Endothelial cell of umbilical vein (primary cell): ENCODE results near the gene DPP7. TPM values are rescaled to one million over a fixed set of nuclear protein-coding genes. Genes with fewer than 3 reads are reported as not detected.

Experiments
- BruUV-seq: library from RNA; stranded (reverse); fragments of 400-500 nt; replicated peaks from 2 replicates; lab custom pipeline; 2021; lab: Mats Ljungman, UMichigan
- CTCF ChIA-PET: fragments of 300-600, 350-600 bp; sonication (Branson Sonifier 250); formaldehyde crosslinking; loops from one replicate; lab custom pipeline; 2021; ENCODE audit warnings: antibody characterized with exemption, inconsistent platforms; lab: Charles Lee
- POLR2A ChIA-PET: fragments of 300-600, 350-600 bp; sonication (Branson Sonifier 250); formaldehyde crosslinking; loops from one replicate; lab custom pipeline; 2021; ENCODE audit warnings: antibody characterized with exemption, inconsistent platforms; lab: Charles Lee
- DNase-seq: peaks from one replicate; pipeline ENCODE4 v3.0.0-alpha.2; 2011; ENCODE audit warnings: low read depth, low spot score
- FAIRE-seq: peaks from 2 replicates; lab custom pipeline; 2011; peaks lifted over from hg19 to GRCh38; lab: Jason Lieb, UNC
- H2AFZ ChIP-seq: 2 replicates; pipeline ENCODE4 v1.6.0; 2012; ENCODE audit warnings: low read depth, low read length, control low read depth, inconsistent platforms
- H3K27ac ChIP-seq: 2 replicates; pipeline ENCODE4 v1.5.1; 2011; ENCODE audit warnings: low read depth, mild to moderate bottlenecking, control low read depth, low read length, moderate library complexity; ENCODE audit not compliant: insufficient read depth
- H3K27me3 ChIP-seq, 2 experiments: 2 replicates each; pipeline versions ENCODE4 v1.6.0 to v1.6.1; 2011; ENCODE audit warnings: low read length in 2 of 2, mixed read lengths in 1 of 2; ENCODE audit not compliant: control insufficient read depth in 2 of 2, insufficient read depth in 2 of 2
- H3K36me3 ChIP-seq, 2 experiments: 2 replicates in 1 of 2; 3 replicates in 1 of 2; pipeline ENCODE4 v1.5.1; 2011; ENCODE audit warnings: low read length in 2 of 2, mild to moderate bottlenecking in 1 of 2, moderate library complexity in 1 of 2; ENCODE audit not compliant: control insufficient read depth in 2 of 2, insufficient read depth in 2 of 2; ENCODE audit errors: extremely low read depth in 1 of 2
- H3K4me1 ChIP-seq: 3 replicates; pipeline ENCODE4 v1.5.1; 2011; ENCODE audit warnings: mild to moderate bottlenecking, low read length; ENCODE audit not compliant: control insufficient read depth, insufficient read depth; ENCODE audit errors: extremely low read depth
- H3K4me2 ChIP-seq: 2 replicates; pipeline ENCODE4 v1.6.1; 2011; ENCODE audit warnings: low read length, control low read depth, mixed read lengths; ENCODE audit not compliant: insufficient read depth
- H3K4me3 ChIP-seq, 3 experiments: fragments of 200-600 bp in 1 of 3; sonication (generic), shearing (Covaris generic) in 1 of 3; replicated peaks in 1 of 3; 2 replicates each; pipeline ENCODE4 v1.5.1; 2011 to 2016; ENCODE audit warnings: control low read depth in 3 of 3, low read length in 3 of 3, mild to moderate bottlenecking in 2 of 3, inconsistent platforms in 1 of 3, low read depth in 1 of 3, moderate library complexity in 1 of 3; ENCODE audit not compliant: insufficient read depth in 1 of 3
- H3K79me2 ChIP-seq: 2 replicates; pipeline ENCODE4 v1.6.0; 2012; ENCODE audit warnings: low read length, inconsistent platforms; ENCODE audit not compliant: control insufficient read depth, insufficient read depth
- H3K9ac ChIP-seq: replicated peaks from 2 replicates; pipeline ENCODE3; 2011; ENCODE audit warnings: low read length, control low read depth; ENCODE audit not compliant: insufficient read depth; ENCODE audit errors: extremely low read depth
- H3K9me1 ChIP-seq: replicated peaks from 3 replicates; pipeline ENCODE4 v1.6.0; 2011; ENCODE audit warnings: mild to moderate bottlenecking, low read length; ENCODE audit not compliant: control insufficient read depth, insufficient read depth; ENCODE audit errors: extremely low read depth
- H3K9me3 ChIP-seq: replicated peaks from 2 replicates; pipeline ENCODE4 v1.5.1; 2012; ENCODE audit warnings: low read length, inconsistent platforms; ENCODE audit not compliant: control insufficient read depth, insufficient read depth
- H4K20me1 ChIP-seq: replicated peaks from 2 replicates; pipeline ENCODE3; 2011; ENCODE audit warnings: mild to moderate bottlenecking, low read length; ENCODE audit not compliant: control insufficient read depth, insufficient read depth; ENCODE audit errors: extremely low read depth
- FOS ChIP-seq: IDR thresholded peaks from 2 replicates; pipeline ENCODE4 v1.6.1; 2011; ENCODE audit warnings: mild to moderate bottlenecking, low read length, moderate library complexity, borderline replicate concordance; ENCODE audit not compliant: insufficient read depth
- GATA2 ChIP-seq: IDR thresholded peaks from 2 replicates; pipeline ENCODE4 v1.7.0; 2011; ENCODE audit warnings: low read depth, mild to moderate bottlenecking, moderate library complexity, mixed read lengths, low read length; ENCODE audit not compliant: insufficient read length, insufficient read depth
- MYC ChIP-seq: IDR thresholded peaks from one replicate; pipeline ENCODE4 v1.6.1; 2011; ENCODE audit warnings: mild to moderate bottlenecking, low read depth, low read length
- POLR2A ChIP-seq: IDR thresholded peaks from 2 replicates; pipeline ENCODE4 v1.6.1; 2012; ENCODE audit warnings: low read depth, mild to moderate bottlenecking, control low read depth, low read length
- POLR2AphosphoS5 ChIP-seq: IDR thresholded peaks from 2 replicates; pipeline ENCODE4 v1.6.1; 2012; ENCODE audit warnings: low read depth, mild to moderate bottlenecking, control low read depth, low read length, moderate library complexity; ENCODE audit not compliant: insufficient read depth
- dilution Hi-C: fragments of 300-500 bp; cut with MboI; formaldehyde crosslinking; loops from one replicate; pipeline ENCODE4 v1.15.0; 2019; ENCODE audit warnings: low sequenced_read_pairs; ENCODE audit not compliant: extremely low pct_ligation_motif_present
- intact Hi-C: fragments of 100-400 bp; cut with micrococcal nuclease; formaldehyde crosslinking; loops from one replicate; pipeline ENCODE4 v1.10.0; 2022
- polyA plus RNA-seq, 4 experiments: library from polyadenylated mRNA; depleted of rRNA in 3 of 4; stranded (reverse) in 3 of 4; unstranded in 1 of 4; fragments of >200 nt; gene quantifications; 2 replicates each; pipeline versions ENCODE4 v1.2.1 to v1.2.3, GENCODE V29; 2011 to 2012; ENCODE audit warnings: missing spikeins in 1 of 4
- total RNA-seq: library from RNA; stranded (reverse); gene quantifications from 2 replicates; pipeline ENCODE4 v1.2.3, GENCODE V29; 2021
- TF ChIP-seq, protein P1 (sequence below), 2 donors: IDR thresholded peaks; 1 replicate in 1 of 2; 2 replicates in 1 of 2; pipeline ENCODE4 v1.5.1; 2011; ENCODE audit warnings: low read length in 2 of 2, mild to moderate bottlenecking in 2 of 2, moderate library complexity in 2 of 2, control low read depth in 1 of 2, inconsistent platforms in 1 of 2, low read depth in 1 of 2; ENCODE audit not compliant: insufficient read depth in 1 of 2; ENCODE audit errors: extremely low read depth in 1 of 2

The DPP7 gene
- total and polyA plus RNA-seq, 2 donors (not counting 3 experiments of a cell fraction or from before 2014, with no cell fraction given): 149 to 200 TPM

DNA sequence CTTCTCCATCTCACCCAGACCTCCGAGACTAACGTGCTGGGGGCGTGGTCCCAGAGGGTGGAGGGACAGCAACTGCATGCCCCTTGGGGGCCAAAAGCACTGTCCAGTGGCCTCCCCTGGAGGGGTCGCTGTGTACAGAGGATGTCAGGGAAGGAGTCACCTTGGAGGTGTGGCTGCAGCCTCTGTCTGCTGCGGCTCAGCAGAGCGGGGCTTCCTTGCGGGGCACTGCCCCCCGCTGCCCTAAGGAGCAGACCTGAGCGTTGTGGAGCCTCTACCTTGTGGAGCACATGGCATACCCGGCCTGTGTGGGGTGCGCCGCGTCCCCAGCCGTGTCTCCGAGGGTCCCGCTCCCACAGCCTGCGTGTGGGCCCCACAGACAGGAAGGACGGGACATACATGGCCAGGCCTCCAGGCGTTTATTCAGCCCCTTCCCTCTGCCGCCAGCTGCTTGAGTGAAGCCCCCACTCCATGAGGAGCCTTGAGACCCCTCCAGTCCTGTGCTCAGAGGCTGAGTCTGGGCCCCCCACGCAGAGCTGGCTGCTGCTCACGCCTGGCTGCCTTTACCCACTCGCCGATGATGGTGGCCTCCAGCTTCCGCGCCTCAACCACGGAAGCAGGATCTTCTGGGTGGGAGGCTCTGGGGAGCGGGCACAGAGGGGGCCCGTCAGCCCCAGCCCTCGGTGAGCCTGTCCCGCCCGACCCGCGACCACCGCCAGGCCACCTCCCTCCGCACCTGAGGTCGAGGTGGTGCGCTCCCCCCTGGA, 4.2 kb downstream of the DPP7 start:
- intact Hi-C loops: no loop called here

More for the DNA sequence above, 4.2 kb downstream of the DPP7 start:
- ChIA-PET POLR2A (no interaction called here), CTCF (no interaction called here)
- H3K9ac ChIP-seq: no peak overlapping the region
- no TSS peak for BruUV-seq
- H3K9me3 ChIP-seq: no peaks in the 10 kb centered on the region
- H3K9me1 ChIP-seq: no peaks in the 10 kb centered on the region
- DNase-seq: no peak
- no peak overlapping the region for H3K4me3 ChIP-seq
- FAIRE-seq: no peak
- no peaks in the 10 kb centered on the region for H3K27me3 ChIP-seq
- H3K27ac ChIP-seq: no peak overlapping the region
- H3K36me3 ChIP-seq: peaks cover 0 to 38% of the 10 kb centered on the region in 2 experiments
- H3K4me2 ChIP-seq: no peak overlapping the region
- H2AFZ ChIP-seq: no peak overlapping the region
- H4K20me1 ChIP-seq: no peaks in the 10 kb centered on the region
- no peaks in the 10 kb centered on the region for H3K79me2 ChIP-seq
- TF ChIP-seq GATA2 (no peak), POLR2AphosphoS5 (no peak), FOS (no peak), MYC (no peak), POLR2A (no peak)
- TF ChIP-seq, protein P1, sequence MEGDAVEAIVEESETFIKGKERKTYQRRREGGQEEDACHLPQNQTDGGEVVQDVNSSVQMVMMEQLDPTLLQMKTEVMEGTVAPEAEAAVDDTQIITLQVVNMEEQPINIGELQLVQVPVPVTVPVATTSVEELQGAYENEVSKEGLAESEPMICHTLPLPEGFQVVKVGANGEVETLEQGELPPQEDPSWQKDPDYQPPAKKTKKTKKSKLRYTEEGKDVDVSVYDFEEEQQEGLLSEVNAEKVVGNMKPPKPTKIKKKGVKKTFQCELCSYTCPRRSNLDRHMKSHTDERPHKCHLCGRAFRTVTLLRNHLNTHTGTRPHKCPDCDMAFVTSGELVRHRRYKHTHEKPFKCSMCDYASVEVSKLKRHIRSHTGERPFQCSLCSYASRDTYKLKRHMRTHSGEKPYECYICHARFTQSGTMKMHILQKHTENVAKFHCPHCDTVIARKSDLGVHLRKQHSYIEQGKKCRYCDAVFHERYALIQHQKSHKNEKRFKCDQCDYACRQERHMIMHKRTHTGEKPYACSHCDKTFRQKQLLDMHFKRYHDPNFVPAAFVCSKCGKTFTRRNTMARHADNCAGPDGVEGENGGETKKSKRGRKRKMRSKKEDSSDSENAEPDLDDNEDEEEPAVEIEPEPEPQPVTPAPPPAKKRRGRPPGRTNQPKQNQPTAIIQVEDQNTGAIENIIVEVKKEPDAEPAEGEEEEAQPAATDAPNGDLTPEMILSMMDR (IDR thresholded peaks at IDR 0.05; ENCODE audit: extremely low read depth in 1 of 2, insufficient read depth in 1 of 2, low read depth in 1 of 2, low read length in 2 of 2): no peak
- dilution Hi-C loops: no loop called here
- H3K4me1 ChIP-seq: peaks cover 4% of the 10 kb centered on the region
